Osteoblast (primary cell): ENCODE measurements around the gene LPO. TPM values are rescaled to one million over a fixed set of nuclear protein-coding genes. Genes with fewer than 3 reads are reported as not detected.

Source experiments
- DNase-seq: peaks from one replicate; pipeline ENCODE4 v3.0.0; 2011; ENCODE audit warnings: low spot score, mixed read lengths; ENCODE audit not compliant: insufficient read length; ENCODE audit errors: missing footprints
- H2AFZ ChIP-seq: 2 replicates; pipeline ENCODE4 v1.6.0; 2011; ENCODE audit warnings: mild to moderate bottlenecking, low read length
- H3K27ac ChIP-seq: 2 replicates; pipeline ENCODE4 v1.5.1; 2011; ENCODE audit warnings: mild to moderate bottlenecking, low read depth, low read length, moderate library complexity
- H3K27me3 ChIP-seq: 2 replicates; pipeline ENCODE4 v1.6.0; 2012; ENCODE audit warnings: mild to moderate bottlenecking, control low read depth, inconsistent platforms, low read length, moderate library complexity; ENCODE audit not compliant: insufficient read depth
- H3K36me3 ChIP-seq: 2 replicates; pipeline ENCODE4 v1.5.1; 2011; ENCODE audit warnings: mild to moderate bottlenecking, low read length, control low read depth, moderate library complexity; ENCODE audit not compliant: insufficient read depth
- H3K4me1 ChIP-seq: 2 replicates; pipeline ENCODE4 v1.5.1; 2011; ENCODE audit warnings: mild to moderate bottlenecking, low read length, control low read depth, moderate library complexity; ENCODE audit not compliant: insufficient read depth
- H3K4me2 ChIP-seq: 2 replicates; pipeline ENCODE4 v1.6.0; 2011; ENCODE audit warnings: mild to moderate bottlenecking, low read length; ENCODE audit not compliant: insufficient read depth
- H3K4me3 ChIP-seq: fragments of 200-600 bp; sonication (generic); 3 replicates; pipeline ENCODE4 v1.5.1; 2012; ENCODE audit warnings: mild to moderate bottlenecking, low read length, inconsistent platforms; ENCODE audit not compliant: insufficient read depth
- H3K79me2 ChIP-seq: 2 replicates; pipeline ENCODE4 v1.6.0; 2012; ENCODE audit warnings: mild to moderate bottlenecking, low read length, control low read depth, inconsistent platforms; ENCODE audit not compliant: insufficient read depth
- H3K9me3 ChIP-seq: 2 replicates; pipeline ENCODE4 v1.5.1; 2011; ENCODE audit warnings: low read depth, low read length, control low read depth
- H4K20me1 ChIP-seq: 2 replicates; pipeline ENCODE4 v1.6.0; 2012; ENCODE audit warnings: mild to moderate bottlenecking, low read length, control low read depth; ENCODE audit not compliant: insufficient read depth
- total RNA-seq: library from RNA; depleted of rRNA; stranded (reverse); fragments of >200 nt; gene quantifications from 2 replicates; pipeline ENCODE4 v1.2.3, GENCODE V29; 2012
- TF ChIP-seq, protein P1 (sequence below): IDR thresholded peaks from 2 replicates; pipeline ENCODE4 v1.5.1; 2011; ENCODE audit warnings: mild to moderate bottlenecking, low read depth, low read length, moderate library complexity; ENCODE audit errors: extremely low read depth

LPO gene
- total RNA-seq, 1 donor = not detected

- no peak overlapping the region for H2AFZ ChIP-seq
- no peaks in the 10 kb centered on the region for H3K9me3 ChIP-seq
- H3K36me3 ChIP-seq = no peaks in the 10 kb centered on the region
- H3K4me2 ChIP-seq = no peak overlapping the region
- DNase-seq = no peak
- no peak overlapping the region for H3K4me3 ChIP-seq
- TF ChIP-seq, protein P1, sequence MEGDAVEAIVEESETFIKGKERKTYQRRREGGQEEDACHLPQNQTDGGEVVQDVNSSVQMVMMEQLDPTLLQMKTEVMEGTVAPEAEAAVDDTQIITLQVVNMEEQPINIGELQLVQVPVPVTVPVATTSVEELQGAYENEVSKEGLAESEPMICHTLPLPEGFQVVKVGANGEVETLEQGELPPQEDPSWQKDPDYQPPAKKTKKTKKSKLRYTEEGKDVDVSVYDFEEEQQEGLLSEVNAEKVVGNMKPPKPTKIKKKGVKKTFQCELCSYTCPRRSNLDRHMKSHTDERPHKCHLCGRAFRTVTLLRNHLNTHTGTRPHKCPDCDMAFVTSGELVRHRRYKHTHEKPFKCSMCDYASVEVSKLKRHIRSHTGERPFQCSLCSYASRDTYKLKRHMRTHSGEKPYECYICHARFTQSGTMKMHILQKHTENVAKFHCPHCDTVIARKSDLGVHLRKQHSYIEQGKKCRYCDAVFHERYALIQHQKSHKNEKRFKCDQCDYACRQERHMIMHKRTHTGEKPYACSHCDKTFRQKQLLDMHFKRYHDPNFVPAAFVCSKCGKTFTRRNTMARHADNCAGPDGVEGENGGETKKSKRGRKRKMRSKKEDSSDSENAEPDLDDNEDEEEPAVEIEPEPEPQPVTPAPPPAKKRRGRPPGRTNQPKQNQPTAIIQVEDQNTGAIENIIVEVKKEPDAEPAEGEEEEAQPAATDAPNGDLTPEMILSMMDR = no peak
- H3K79me2 ChIP-seq = no peaks in the 10 kb centered on the region
- H3K4me1 ChIP-seq = peaks cover 19% of the 10 kb centered on the region
- no peak overlapping the region for H3K27ac ChIP-seq
- H3K27me3 ChIP-seq = peaks cover 45% of the 10 kb centered on the region
- H4K20me1 ChIP-seq = no peaks in the 10 kb centered on the region
These were observed 2.0 kb upstream of the LPO start for GRCh38 chr17:58236394-58236793.

DNA sequence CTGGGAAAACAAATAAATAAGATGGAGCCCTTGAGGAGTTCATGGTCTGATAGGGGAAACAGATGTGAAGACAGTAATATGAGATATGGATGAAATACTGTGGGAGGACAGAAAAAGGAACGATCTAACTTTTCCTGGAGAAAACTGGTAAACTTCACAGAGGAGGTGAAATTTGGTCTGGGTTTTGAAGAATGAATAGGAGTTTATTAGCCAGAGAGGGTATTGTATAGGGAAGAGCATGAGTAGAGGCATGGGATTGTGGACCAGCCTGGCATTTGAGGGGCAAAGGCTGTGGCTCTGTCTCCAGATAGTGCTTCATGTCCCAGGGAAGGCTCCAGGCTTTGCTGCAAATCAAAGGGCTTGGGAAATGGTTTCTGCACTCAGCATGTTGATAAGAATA is 1.6 kb downstream of the LPO start:
- H3K36me3 ChIP-seq = no peaks in the 10 kb centered on the region
- no peaks in the 10 kb centered on the region for H3K79me2 ChIP-seq
- H3K9me3 ChIP-seq = no peaks in the 10 kb centered on the region
- H4K20me1 ChIP-seq = no peaks in the 10 kb centered on the region
- TF ChIP-seq, protein P1 = no peak
- DNase-seq = no peak
- H3K27ac ChIP-seq = no peak overlapping the region
- no peak overlapping the region for H2AFZ ChIP-seq
- H3K4me1 ChIP-seq = no peaks in the 10 kb centered on the region
- H3K4me3 ChIP-seq = no peak overlapping the region
- peaks cover 60% of the 10 kb centered on the region for H3K27me3 ChIP-seq
- H3K4me2 ChIP-seq = no peak overlapping the region

DNA sequence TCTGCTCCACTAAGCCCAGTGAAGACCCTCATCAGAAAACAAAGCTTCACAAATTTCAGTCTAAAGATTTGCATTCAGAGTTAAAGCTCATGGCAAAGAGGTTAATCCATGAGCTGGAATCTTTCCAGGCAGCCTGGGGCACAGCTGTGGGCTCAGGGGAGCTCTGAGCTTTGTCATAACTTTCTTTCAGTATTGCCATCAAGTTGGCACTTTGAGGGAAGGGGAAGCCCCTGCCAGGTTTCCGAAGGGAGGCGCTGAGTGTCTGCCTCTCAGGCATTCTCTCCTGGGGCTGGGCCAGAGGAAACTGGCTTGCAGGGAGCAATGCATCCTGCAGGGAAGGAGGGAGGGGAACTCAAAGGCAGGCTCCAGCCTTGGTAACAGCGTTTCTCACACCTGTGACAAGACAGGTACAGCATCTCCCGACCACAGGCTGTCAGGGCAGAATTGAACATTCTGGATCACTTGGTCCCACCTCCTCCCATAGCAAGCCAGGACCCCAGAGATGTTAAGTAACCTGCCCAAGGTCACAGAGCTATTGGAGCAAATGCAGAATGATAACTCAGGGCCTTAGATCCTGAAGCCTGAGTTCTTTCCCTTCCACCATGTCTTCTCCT is 3.9 kb downstream of the LPO start:
- no peaks in the 10 kb centered on the region for H4K20me1 ChIP-seq
- no peaks in the 10 kb centered on the region for H3K36me3 ChIP-seq
- H3K27ac ChIP-seq = no peak overlapping the region
- H3K27me3 ChIP-seq = peaks cover 47% of the 10 kb centered on the region
- no peaks in the 10 kb centered on the region for H3K4me1 ChIP-seq
- H3K4me2 ChIP-seq = no peak overlapping the region
- TF ChIP-seq, protein P1 = no peak
- DNase-seq = no peak
- H3K9me3 ChIP-seq = no peaks in the 10 kb centered on the region
- H3K79me2 ChIP-seq = no peaks in the 10 kb centered on the region
- H2AFZ ChIP-seq = no peak overlapping the region
- H3K4me3 ChIP-seq = no peak overlapping the region

DNA sequence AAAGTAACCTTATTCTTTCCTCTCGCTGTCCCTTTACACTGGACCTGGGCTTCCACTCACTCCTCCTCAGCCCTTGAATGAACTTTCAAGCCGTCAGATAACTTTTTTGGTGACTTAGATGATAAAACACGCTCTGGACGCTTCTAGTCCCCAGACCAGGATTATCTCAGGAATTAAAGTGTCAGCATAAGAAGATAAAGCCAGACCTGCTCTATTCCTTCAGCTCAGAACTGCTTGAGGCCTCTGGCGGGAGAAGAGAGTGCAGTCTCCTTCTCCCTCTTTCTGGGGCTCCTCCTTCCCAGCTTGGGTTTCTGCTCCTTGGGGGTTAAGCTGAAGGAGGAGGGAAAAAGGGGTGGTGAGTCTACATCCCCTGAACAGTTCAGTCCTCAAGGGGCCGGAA is 6.6 kb downstream of the LPO start:
- TF ChIP-seq, protein P1 = no peak
- Histone ChIP-seq H4K20me1 (no peaks in the 10 kb centered on the region), H3K9me3 (no peaks in the 10 kb centered on the region), H3K36me3 (no peaks in the 10 kb centered on the region), H3K27me3 (peaks cover 45% of the 10 kb centered on the region), H3K27ac (no peak overlapping the region), H3K79me2 (no peaks in the 10 kb centered on the region), H2AFZ (no peak overlapping the region), H3K4me1 (no peaks in the 10 kb centered on the region), H3K4me3 (no peak overlapping the region), H3K4me2 (no peak overlapping the region)
- no peak for DNase-seq
